HepG2 (cell line): Measurements from ENCODE around the gene GRK4. TPM values are rescaled to one million over a fixed set of nuclear protein-coding genes. Genes with fewer than 3 reads are reported as not detected.

Experiments
- CC2D1A ChIP-seq: sonication (generic); formaldehyde crosslinking; IDR thresholded peaks from 2 replicates; pipeline ENCODE4 v1.8.1; 2023; ENCODE audit warnings: mild to moderate bottlenecking, missing genetic modification reagents
- CEBPG ChIP-seq: IDR thresholded peaks from 2 replicates; pipeline ENCODE4 v1.6.1; 2016
- FOXA1 ChIP-seq, 2 experiments: fragments of 450-650 bp in 1 of 2; sonication (generic) in 1 of 2; formaldehyde crosslinking in 1 of 2; IDR thresholded peaks; 2 replicates each; pipeline versions ENCODE4 v1.4.0 to v1.6.1; 2016 to 2020; ENCODE audit warnings: missing genetic modification reagents in 1 of 2
- HES4 ChIP-seq: sonication (generic); formaldehyde crosslinking; IDR thresholded peaks from 2 replicates; pipeline ENCODE4 v1.9.0; 2021; ENCODE audit warnings: mild to moderate bottlenecking, missing genetic modification reagents, borderline replicate concordance
- HNRNPL ChIP-seq: fragments of 200-400 bp; formaldehyde crosslinking; IDR thresholded peaks from 2 replicates; pipeline ENCODE4 v1.6.1; 2017; ENCODE audit warnings: mild to moderate bottlenecking, low read depth, low read length
- ISX ChIP-seq: sonication (generic); formaldehyde crosslinking; conservative IDR thresholded peaks from 2 replicates; pipeline ENCODE4 v1.5.0; 2020; ENCODE audit warnings: missing genetic modification reagents
- KAT8 ChIP-seq: IDR thresholded peaks from 2 replicates; pipeline ENCODE4 v1.6.1; 2016; ENCODE audit warnings: missing genetic modification reagents, missing compliant biosample characterization
- KDM5A ChIP-seq: fragments of 200-600 bp; sonication (generic); IDR thresholded peaks from 2 replicates; pipeline ENCODE4 v1.7.0; 2018; ENCODE audit warnings: antibody characterized with exemption, mild to moderate bottlenecking, low read length, borderline replicate concordance
- MAFG ChIP-seq: sonication (generic); formaldehyde crosslinking; IDR thresholded peaks from 2 replicates; pipeline ENCODE4 v1.5.1; 2020; ENCODE audit warnings: mild to moderate bottlenecking, missing genetic modification reagents
- PHF8 ChIP-seq: sonication (generic); formaldehyde crosslinking; IDR thresholded peaks from 2 replicates; pipeline ENCODE4 v1.5.0; 2020; ENCODE audit warnings: missing genetic modification reagents
- POLR2G ChIP-seq: fragments of 200-400 bp; formaldehyde crosslinking; IDR thresholded peaks from 2 replicates; pipeline ENCODE4 v1.6.1; 2018; ENCODE audit warnings: mild to moderate bottlenecking, low read depth, low read length, moderate library complexity
- SNAPC5 ChIP-seq: sonication (generic); formaldehyde crosslinking; IDR thresholded peaks from 2 replicates; pipeline ENCODE4 v1.8.1; 2023; ENCODE audit warnings: mild to moderate bottlenecking, missing genetic modification reagents, borderline replicate concordance
- SOX6 ChIP-seq, 2 experiments: fragments of 450-650 bp in 1 of 2; sonication (generic) in 1 of 2; formaldehyde crosslinking in 1 of 2; IDR thresholded peaks; 2 replicates each; pipeline versions ENCODE4 v1.4.0 to v1.6.1; 2017 to 2020; ENCODE audit warnings: antibody characterized with exemption in 1 of 2, mild to moderate bottlenecking in 1 of 2, missing genetic modification reagents in 1 of 2
- TEAD2 ChIP-seq: sonication (generic); formaldehyde crosslinking; IDR thresholded peaks from 2 replicates; pipeline ENCODE4 v1.9.0; 2021; ENCODE audit warnings: missing genetic modification reagents
- TERF1 ChIP-seq: sonication (generic); formaldehyde crosslinking; IDR thresholded peaks from 2 replicates; pipeline ENCODE4 v1.8.0; 2022; ENCODE audit warnings: mild to moderate bottlenecking, missing genetic modification reagents, moderate library complexity
- U2AF2 ChIP-seq: fragments of 200-400 bp; formaldehyde crosslinking; IDR thresholded peaks from 2 replicates; pipeline ENCODE4 v1.6.1; 2017; ENCODE audit warnings: low read depth, mild to moderate bottlenecking, low read length
- ZBTB25 ChIP-seq: IDR thresholded peaks from 2 replicates; pipeline ENCODE4 v1.6.1; 2018; ENCODE audit warnings: missing genetic modification reagents
- ZC3H13 ChIP-seq: sonication (generic); formaldehyde crosslinking; IDR thresholded peaks from 2 replicates; pipeline ENCODE4 v1.8.1; 2023; ENCODE audit warnings: mild to moderate bottlenecking, missing genetic modification reagents, moderate library complexity
- ZFP1 ChIP-seq: IDR thresholded peaks from 2 replicates; pipeline ENCODE4 v1.6.1; 2016
- ZHX1 ChIP-seq: sonication (generic); formaldehyde crosslinking; IDR thresholded peaks from 2 replicates; pipeline ENCODE4 v1.8.1; 2022; ENCODE audit warnings: low read depth, mild to moderate bottlenecking, missing genetic modification reagents
- ZNF256 ChIP-seq: sonication (generic); formaldehyde crosslinking; conservative IDR thresholded peaks from 2 replicates; pipeline ENCODE4 v1.4.0; 2020; ENCODE audit warnings: missing genetic modification reagents
- ZNF850 ChIP-seq: sonication (generic); formaldehyde crosslinking; conservative IDR thresholded peaks from 2 replicates; pipeline ENCODE4 v1.9.0; 2021; ENCODE audit warnings: mild to moderate bottlenecking, missing genetic modification reagents
- polyA plus RNA-seq, 8 experiments: library from polyadenylated mRNA; depleted of rRNA in 3 of 8; stranded (reverse) in 7 of 8; unstranded in 1 of 8; fragments of >200 nt; fragmentation: Illumina TruSeq in 4 of 8; extraction: Trizol in 4 of 8; gene quantifications; 2 replicates each; pipeline versions ENCODE4 v1.2.1 to v1.2.3, GENCODE V29; 2011 to 2016; ENCODE audit warnings: low read depth in 4 of 8, missing spikeins in 1 of 8, mixed read lengths in 1 of 8; ENCODE audit not compliant: insufficient read depth in 1 of 8
- total RNA-seq, 5 experiments: library from RNA; depleted of rRNA; stranded (reverse); fragments of >200 nt; fragmentation: Illumina TruSeq; extraction: Trizol; gene quantifications; 2 replicates each; pipeline ENCODE4 v1.2.3, GENCODE V29; 2016; ENCODE audit warnings: low read depth in 1 of 5
- TF ChIP-seq, protein P1 (sequence below): sonication (generic); formaldehyde crosslinking; IDR thresholded peaks from 2 replicates; pipeline ENCODE4 v1.4.0; 2020; ENCODE audit warnings: missing genetic modification reagents

Gene GRK4
- total and polyA plus RNA-seq, 2 of the 13 experiments (the other 11 are each of a cell fraction or from before 2014, with no cell fraction given): 1.8 to 2.0 TPM

DNA sequence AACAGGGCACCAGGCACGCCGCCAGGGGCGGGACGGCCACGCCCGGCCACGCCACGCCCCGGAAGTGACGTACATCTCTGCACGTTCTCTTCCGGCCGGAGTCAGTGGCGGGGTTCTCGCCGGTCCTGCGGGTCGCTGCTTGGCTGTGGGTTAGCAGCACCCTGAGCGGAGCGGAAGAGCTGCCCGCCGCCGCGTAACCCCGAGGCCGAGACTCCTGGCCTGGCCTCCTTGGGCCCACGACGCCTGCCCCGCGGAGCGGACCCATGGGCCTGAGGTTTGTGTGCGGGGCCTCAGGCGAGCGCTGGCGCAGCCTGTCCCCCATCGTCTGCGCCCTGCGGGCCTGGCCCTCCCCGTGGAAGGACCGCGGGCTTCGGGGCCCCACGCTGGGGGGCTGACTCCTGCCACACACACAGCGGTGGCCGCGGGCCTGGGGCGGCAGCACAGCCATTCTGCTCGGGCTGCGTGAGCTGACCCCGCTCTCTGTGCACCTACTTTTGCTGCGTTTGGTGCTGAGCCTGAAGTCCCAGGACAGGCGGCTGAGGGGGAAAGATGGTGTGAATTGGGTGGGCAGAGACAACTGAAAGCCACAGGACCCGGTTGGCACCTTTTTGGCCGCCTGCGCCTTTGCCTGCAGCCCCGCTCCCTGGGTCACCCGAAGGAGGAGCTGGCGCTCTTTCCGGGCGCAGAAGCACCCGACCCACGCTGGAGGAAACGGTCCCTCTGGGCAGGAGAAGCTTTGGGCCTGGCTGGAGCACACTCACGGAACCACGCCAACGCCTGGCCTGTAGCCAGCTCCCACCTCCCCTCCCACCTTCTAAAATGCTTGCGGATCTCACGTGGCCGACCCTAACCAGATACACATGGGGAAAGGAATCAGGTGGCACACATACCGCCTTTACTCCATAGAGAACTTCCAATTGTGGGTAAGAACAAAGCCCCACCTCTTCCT, 28.3 kb upstream of the GRK4 start (continued):
- TF ChIP-seq ISX (CRISPR knock-in tag): 0 out of 2 replicates have a peak, but pooled peaks have one; percentile 55
- no peak for TF ChIP-seq FOXA1 (IDR thresholded peaks at IDR 0.05)
- no peak; the same call in 1 of the 2 replicates for TF ChIP-seq FOXA1 (CRISPR knock-in tag; IDR thresholded peaks at IDR 0.05)
- TF ChIP-seq TERF1 (CRISPR knock-in tag): no peak
- TF ChIP-seq SNAPC5: no peak
- no peak for TF ChIP-seq ZNF850 (CRISPR knock-in tag)
- TF ChIP-seq PHF8 (CRISPR knock-in tag): peak; percentile 96
- no peak for TF ChIP-seq CEBPG (CRISPR knock-in tag)
- TF ChIP-seq ZFP1 (CRISPR knock-in tag): no peak
- TF ChIP-seq U2AF2: no peak
- 0 out of 2 replicates have a peak, but pooled peaks have one; percentile 27 for TF ChIP-seq HNRNPL
- no peak for TF ChIP-seq ZBTB25 (CRISPR knock-in tag)
- TF ChIP-seq ZNF256 (CRISPR knock-in tag): no peak
- peak; percentile 91 for TF ChIP-seq KDM5A
- TF ChIP-seq HES4: peak; percentile 79
- no peak for TF ChIP-seq SOX6 (IDR thresholded peaks at IDR 0.05)
- TF ChIP-seq SOX6 (CRISPR knock-in tag; IDR thresholded peaks at IDR 0.05): peak; percentile 43
- TF ChIP-seq ZHX1 (CRISPR knock-in tag): no peak
- TF ChIP-seq MAFG: no peak
- no peak for TF ChIP-seq ZC3H13 (CRISPR knock-in tag)
- TF ChIP-seq, protein P1, sequence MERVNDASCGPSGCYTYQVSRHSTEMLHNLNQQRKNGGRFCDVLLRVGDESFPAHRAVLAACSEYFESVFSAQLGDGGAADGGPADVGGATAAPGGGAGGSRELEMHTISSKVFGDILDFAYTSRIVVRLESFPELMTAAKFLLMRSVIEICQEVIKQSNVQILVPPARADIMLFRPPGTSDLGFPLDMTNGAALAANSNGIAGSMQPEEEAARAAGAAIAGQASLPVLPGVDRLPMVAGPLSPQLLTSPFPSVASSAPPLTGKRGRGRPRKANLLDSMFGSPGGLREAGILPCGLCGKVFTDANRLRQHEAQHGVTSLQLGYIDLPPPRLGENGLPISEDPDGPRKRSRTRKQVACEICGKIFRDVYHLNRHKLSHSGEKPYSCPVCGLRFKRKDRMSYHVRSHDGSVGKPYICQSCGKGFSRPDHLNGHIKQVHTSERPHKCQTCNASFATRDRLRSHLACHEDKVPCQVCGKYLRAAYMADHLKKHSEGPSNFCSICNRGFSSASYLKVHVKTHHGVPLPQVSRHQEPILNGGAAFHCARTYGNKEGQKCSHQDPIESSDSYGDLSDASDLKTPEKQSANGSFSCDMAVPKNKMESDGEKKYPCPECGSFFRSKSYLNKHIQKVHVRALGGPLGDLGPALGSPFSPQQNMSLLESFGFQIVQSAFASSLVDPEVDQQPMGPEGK (CRISPR knock-in tag): peak; percentile 12; the same call in 1 of the 2 replicates
- TF ChIP-seq POLR2G: peak; percentile 83
- no peak for TF ChIP-seq CC2D1A (CRISPR knock-in tag)
- TF ChIP-seq TEAD2 (CRISPR knock-in tag): no peak
- TF ChIP-seq KAT8 (CRISPR knock-in tag): peak; percentile 84
